PC-9 (cell line): Measurements from ENCODE around the gene ANKRD33B. TPM values are rescaled to one million over a fixed set of nuclear protein-coding genes. Genes with fewer than 3 reads are reported as not detected.

ENCODE experiments used
- BruUV-seq: library from RNA; stranded (reverse); fragments of 400-500 nt; replicated peaks from 2 replicates; lab custom pipeline; 2021; lab: Mats Ljungman, UMichigan
- CTCF ChIA-PET: fragments of 300-600 bp; sonication (Branson Sonifier 250); formaldehyde crosslinking; loops from one replicate; lab custom pipeline; 2022; ENCODE audit warnings: antibody characterized with exemption; lab: Charles Lee
- POLR2A ChIA-PET: fragments of 300-600 bp; sonication (Branson Sonifier 250); formaldehyde crosslinking; loops from one replicate; lab custom pipeline; 2022; ENCODE audit warnings: antibody characterized with exemption; ENCODE audit not compliant: unreplicated experiment; lab: Charles Lee
- DNase-seq, 2 experiments: peaks; one replicate each; pipeline versions ENCODE4 v3.0.0 to v3.0.0-alpha.2; 2015 to 2022; ENCODE audit warnings: mixed read lengths in 1 of 2
- H2AFZ ChIP-seq: fragments of 200-600 bp; sonication (generic); 2 replicates; pipeline ENCODE4 v1.8.1; 2017; ENCODE audit warnings: antibody characterized with exemption
- H3F3A ChIP-seq: fragments of 200-600 bp; sonication (generic); 2 replicates; pipeline ENCODE4 v1.8.1; 2017; ENCODE audit warnings: antibody characterized with exemption, mild to moderate bottlenecking, low read depth; ENCODE audit not compliant: insufficient read depth
- H3K27ac ChIP-seq: fragments of 200-600 bp; sonication (generic); 2 replicates; pipeline ENCODE4 v1.6.1; 2016; ENCODE audit warnings: mixed run types
- H3K27me3 ChIP-seq: fragments of 200-600 bp; sonication (generic); 2 replicates; pipeline ENCODE4 v1.6.1; 2016; ENCODE audit warnings: low read depth, mixed run types; ENCODE audit not compliant: insufficient read depth
- H3K36me3 ChIP-seq: fragments of 200-600 bp; sonication (generic); 2 replicates; pipeline ENCODE4 v1.6.1; 2016; ENCODE audit warnings: low read depth, mixed run types
- H3K4me1 ChIP-seq: fragments of 200-600 bp; sonication (generic); replicated peaks from 2 replicates; pipeline ENCODE4 v1.6.1; 2016; ENCODE audit warnings: mixed run types; ENCODE audit not compliant: insufficient read depth
- H3K4me2 ChIP-seq: fragments of 200-600 bp; sonication (generic); 2 replicates; pipeline ENCODE4 v1.6.1; 2017; ENCODE audit warnings: mixed run types
- H3K4me3 ChIP-seq: fragments of 200-600 bp; sonication (generic); 2 replicates; pipeline ENCODE4 v1.6.1; 2016; ENCODE audit warnings: mixed run types
- H3K79me2 ChIP-seq: fragments of 200-600 bp; sonication (generic); 2 replicates; pipeline ENCODE4 v1.6.1; 2017; ENCODE audit warnings: low read depth, mixed run types
- H3K9me2 ChIP-seq: fragments of 200-600 bp; sonication (generic); 2 replicates; pipeline ENCODE4 v1.8.1; 2017; ENCODE audit warnings: mild to moderate bottlenecking; ENCODE audit not compliant: insufficient read depth
- H3K9me3 ChIP-seq: fragments of 200-600 bp; sonication (generic); 2 replicates; pipeline ENCODE4 v1.8.1; 2016; ENCODE audit warnings: low read depth; ENCODE audit not compliant: insufficient read depth
- H4K20me1 ChIP-seq: fragments of 200-600 bp; sonication (generic); 2 replicates; pipeline ENCODE4 v1.8.1; 2017; ENCODE audit not compliant: insufficient read depth
- EZH2 ChIP-seq: fragments of 200-600 bp; sonication (generic); IDR thresholded peaks from 2 replicates; pipeline ENCODE4 v1.8.0; 2017; ENCODE audit warnings: antibody characterized with exemption, low read depth
- intact Hi-C: fragments of 100-400 bp; cut with micrococcal nuclease; formaldehyde crosslinking; loops from one replicate; pipeline ENCODE4 v1.10.0; 2022; ENCODE audit not compliant: unreplicated experiment
- total RNA-seq: library from RNA; stranded (reverse); gene quantifications from 2 replicates; pipeline ENCODE4 v1.2.3, GENCODE V29; 2021
- TF ChIP-seq, protein P1 (sequence below): fragments of 200-600 bp; sonication (generic); conservative IDR thresholded peaks from 2 replicates; pipeline ENCODE4 v1.6.1; 2017; ENCODE audit warnings: mixed run types, antibody characterized with exemption, mild to moderate bottlenecking, moderate library complexity

ANKRD33B gene
- total RNA-seq, 1 experiment from 2014 or later: 32.1 TPM

DNA sequence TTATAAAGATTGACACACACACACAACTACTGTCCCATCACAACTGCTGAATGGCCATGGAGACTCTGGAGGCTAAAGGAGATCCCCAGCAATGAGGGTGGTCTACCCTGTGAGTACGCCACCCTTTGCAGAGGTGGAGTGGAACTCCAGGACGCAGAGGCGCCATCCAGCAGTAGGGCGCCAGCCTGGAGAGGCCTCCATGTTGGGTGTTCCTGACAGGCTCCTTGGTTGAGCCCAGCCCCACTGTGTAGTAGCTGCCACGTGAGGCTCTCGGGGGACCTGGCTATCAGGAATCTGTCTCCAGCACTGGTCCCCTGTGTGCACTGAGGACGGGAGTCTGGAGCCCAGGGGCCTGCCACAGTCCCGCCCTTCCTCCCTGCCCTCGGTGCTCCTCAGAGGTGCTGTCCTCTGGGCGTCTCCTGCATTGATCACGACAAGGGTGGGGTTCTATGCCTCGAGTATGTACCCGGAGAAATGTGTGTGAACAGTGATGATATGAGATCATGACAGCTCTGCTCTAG is 124.8 kb downstream of the ANKRD33B start:
- CTCF ChIA-PET: interaction anchor here (0.9 to 1.2 kb wide), 2 partner anchors 56 to 236 kb away, joined by 3 to 5 read pairs; no protein-coding TSS in a partner anchor
- intact Hi-C loops: no loop called here

DNA sequence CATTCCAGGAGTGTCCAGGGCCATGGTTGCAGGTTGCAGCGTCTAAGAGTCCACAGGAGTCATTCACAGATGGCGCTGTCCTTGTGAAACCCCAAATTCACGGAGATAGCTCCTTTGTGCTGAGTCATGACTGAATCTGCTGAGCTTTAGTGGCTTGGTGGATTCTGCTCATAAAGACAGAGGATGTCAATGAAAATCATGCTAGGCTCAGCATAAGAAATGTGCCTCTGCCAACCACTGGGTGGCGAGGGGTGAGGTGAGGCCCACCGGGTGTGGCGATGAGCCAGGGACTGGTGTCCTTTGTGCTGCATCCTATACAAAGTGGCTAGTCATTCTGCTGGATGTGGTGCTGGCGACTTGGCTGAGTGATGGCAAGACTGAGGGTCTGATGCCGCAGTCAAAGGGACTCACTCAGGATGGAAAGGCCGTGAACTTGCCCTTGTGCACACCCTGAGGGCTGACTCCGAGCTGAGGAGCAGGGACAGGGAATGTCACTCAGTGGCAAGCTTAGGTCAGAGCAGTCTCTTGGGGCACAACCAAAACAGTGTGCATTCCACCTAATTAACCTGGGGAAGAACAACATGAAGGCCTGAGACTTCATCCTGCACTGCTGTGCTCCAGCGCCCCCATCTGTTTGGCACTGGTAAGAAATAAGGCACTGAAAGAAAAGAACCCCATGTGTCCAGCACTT is 125.7 kb downstream of the ANKRD33B start:
- intact Hi-C loops: loop anchor here (10.0 kb wide), 2 partner anchors 275 to 925 kb away; no protein-coding TSS in a partner anchor
- BruUV-seq: no TSS peak
- no peaks in the 10 kb centered on the region for H3K9me2 ChIP-seq
- no peak overlapping the region for H3K4me2 ChIP-seq
- no peak overlapping the region for H3K4me3 ChIP-seq
- no peaks in the 10 kb centered on the region for H3K27me3 ChIP-seq
- peaks cover 29% of the 10 kb centered on the region; the same call in 1 of the 2 replicates for H3K36me3 ChIP-seq
- no peaks in the 10 kb centered on the region for H3F3A ChIP-seq
- H3K9me3 ChIP-seq: no peaks in the 10 kb centered on the region
- DNase-seq: peak in 1 of 2 experiments; percentile 47
- POLR2A ChIA-PET: interaction anchor here (0.5 to 0.6 kb wide), 3 partner anchors 16 to 249 kb away, joined by 3 to 9 read pairs (median 5); no protein-coding TSS in a partner anchor
- no peak overlapping the region for H2AFZ ChIP-seq
- H4K20me1 ChIP-seq: peaks cover 11% of the 10 kb centered on the region; the same call in 1 of the 2 replicates
- H3K4me1 ChIP-seq: peaks cover 11% of the 10 kb centered on the region
- TF ChIP-seq, protein P1, sequence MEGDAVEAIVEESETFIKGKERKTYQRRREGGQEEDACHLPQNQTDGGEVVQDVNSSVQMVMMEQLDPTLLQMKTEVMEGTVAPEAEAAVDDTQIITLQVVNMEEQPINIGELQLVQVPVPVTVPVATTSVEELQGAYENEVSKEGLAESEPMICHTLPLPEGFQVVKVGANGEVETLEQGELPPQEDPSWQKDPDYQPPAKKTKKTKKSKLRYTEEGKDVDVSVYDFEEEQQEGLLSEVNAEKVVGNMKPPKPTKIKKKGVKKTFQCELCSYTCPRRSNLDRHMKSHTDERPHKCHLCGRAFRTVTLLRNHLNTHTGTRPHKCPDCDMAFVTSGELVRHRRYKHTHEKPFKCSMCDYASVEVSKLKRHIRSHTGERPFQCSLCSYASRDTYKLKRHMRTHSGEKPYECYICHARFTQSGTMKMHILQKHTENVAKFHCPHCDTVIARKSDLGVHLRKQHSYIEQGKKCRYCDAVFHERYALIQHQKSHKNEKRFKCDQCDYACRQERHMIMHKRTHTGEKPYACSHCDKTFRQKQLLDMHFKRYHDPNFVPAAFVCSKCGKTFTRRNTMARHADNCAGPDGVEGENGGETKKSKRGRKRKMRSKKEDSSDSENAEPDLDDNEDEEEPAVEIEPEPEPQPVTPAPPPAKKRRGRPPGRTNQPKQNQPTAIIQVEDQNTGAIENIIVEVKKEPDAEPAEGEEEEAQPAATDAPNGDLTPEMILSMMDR: peak; percentile 37
- no peak for TF ChIP-seq EZH2
- H3K27ac ChIP-seq: no peak overlapping the region
- H3K79me2 ChIP-seq: peaks cover 39% of the 10 kb centered on the region
- CTCF ChIA-PET: interaction anchor here (0.8 to 1.2 kb wide), 4 partner anchors 57 to 237 kb away, joined by 3 to 5 read pairs (median 3); no protein-coding TSS in a partner anchor

More for the DNA sequence above, 124.8 kb downstream of the ANKRD33B start:
- TF ChIP-seq EZH2: no peak
- TF ChIP-seq, protein P1: no peak
- no peak for DNase-seq
- Histone ChIP-seq H3K27ac (no peak overlapping the region), H3K9me3 (no peaks in the 10 kb centered on the region), H3K79me2 (peaks cover 30% of the 10 kb centered on the region), H3K4me3 (no peak overlapping the region), H3K9me2 (no peaks in the 10 kb centered on the region), H2AFZ (no peak overlapping the region), H3K4me2 (no peak overlapping the region), H3K27me3 (no peaks in the 10 kb centered on the region), H3K36me3 (peaks cover 29% of the 10 kb centered on the region; the same call in 1 of the 2 replicates), H3F3A (no peaks in the 10 kb centered on the region), H3K4me1 (peaks cover 11% of the 10 kb centered on the region), H4K20me1 (peaks cover 5% of the 10 kb centered on the region; the same call in 1 of the 2 replicates)
- POLR2A ChIA-PET: interaction anchor here (0.5 kb wide), 1 partner anchor 17 kb away, joined by 3 read pairs; no protein-coding TSS in a partner anchor
- BruUV-seq: no TSS peak
